HG03575 (cell line): Measurements from ENCODE around the gene RFX2.

Experiments used
- ATAC-seq: cut with Tn5 transposase; IDR thresholded peaks from one replicate; pipeline ENCODE4 v1.9.1; 2021; ENCODE audit not compliant: unreplicated experiment, insufficient number of reproducible peaks, low FRiP score; ENCODE audit errors: extremely low read depth

The RFX2 gene

DNA sequence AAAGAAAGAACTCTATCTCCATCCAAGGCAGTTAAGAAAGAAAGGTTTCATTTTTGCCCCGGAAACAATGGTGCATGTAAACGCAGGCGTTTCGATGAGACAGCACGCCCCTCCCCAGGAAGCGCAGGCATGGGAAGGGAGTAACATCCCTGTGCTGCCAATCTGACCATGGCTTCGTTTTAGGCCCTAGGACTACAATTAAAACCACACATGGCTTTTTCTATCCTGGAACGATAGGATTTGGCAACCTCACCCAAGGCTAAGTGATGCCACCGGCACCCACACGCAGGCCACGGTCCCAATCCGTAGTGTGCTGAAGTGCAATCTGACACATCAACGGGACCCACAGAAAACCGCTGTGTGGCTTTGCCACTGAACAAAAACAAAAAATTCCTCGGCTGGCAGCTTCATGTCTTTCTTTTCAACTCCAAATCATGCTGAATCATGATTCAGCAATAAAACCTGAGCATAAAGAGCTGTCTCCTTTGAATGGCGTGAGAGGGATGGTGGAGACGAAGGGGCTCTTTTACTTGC lies 156.6 kb downstream of the RFX2 start:
- no peak for ATAC-seq

DNA sequence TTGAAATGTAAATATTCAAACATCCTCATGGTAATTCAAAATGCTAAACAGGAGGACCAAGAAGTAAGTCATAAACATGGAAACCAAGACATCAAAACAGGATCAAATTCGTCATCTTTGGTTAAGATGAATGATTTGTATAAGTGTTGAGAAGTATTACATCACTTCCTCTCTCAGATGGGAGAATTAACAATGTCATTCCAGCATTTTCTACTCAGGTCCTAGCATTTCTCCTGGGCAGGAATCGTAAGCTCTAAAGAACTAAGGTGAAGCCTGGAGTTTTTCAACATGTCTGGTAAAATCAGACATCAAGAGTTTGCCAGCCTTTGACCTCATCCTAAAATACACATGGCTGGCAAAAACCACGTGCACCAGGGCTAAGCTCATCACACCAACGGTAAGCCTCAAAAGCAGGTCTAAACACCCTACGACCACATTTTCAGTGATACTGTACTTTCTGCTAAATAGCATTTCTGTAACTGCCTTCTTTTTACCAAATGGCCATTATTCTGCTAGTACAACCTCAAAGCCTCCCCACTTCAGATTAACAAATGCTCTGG lies 157.2 kb downstream of the RFX2 start:
- ATAC-seq: no peak

DNA sequence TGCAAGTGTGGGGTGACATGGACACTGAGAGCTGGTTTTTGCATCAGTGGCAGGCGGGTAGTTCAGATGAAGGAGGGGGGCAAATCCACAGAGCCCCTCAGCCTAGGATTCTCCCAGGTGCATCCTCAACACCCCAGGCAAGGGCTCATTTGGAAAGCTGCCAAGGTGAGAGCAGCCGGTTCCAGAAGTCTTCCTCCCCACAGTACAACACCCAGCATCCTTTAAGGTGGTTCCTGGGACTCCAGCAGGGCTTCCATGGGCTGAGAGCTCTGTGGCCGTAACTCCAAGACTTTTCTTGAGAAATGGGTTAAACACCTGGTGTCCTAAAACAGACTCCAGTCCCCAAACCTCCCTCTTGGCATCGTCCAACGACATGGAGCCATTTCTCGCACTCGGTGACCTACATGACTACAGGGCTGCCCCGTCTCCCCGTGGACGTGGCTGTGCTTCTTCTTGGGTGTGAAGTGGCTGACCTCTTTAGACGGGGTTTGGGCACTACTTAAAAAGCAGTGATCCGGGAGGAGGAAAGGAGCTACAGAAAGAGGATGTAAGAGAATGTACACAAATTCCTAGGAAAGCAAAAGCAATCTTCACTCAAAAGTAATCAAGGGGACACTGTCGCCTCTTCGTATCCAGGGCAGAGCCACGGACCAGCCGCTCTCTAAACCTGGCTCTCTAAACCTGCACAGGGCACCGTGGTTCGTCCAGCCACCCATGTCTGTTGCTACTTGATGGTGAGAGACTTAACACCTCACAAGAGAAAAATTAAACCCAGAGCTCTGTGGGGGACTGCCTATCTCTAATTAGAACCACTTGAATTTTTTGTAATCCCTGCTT lies 157.9 kb downstream of the RFX2 start:
- ATAC-seq: no peak

DNA sequence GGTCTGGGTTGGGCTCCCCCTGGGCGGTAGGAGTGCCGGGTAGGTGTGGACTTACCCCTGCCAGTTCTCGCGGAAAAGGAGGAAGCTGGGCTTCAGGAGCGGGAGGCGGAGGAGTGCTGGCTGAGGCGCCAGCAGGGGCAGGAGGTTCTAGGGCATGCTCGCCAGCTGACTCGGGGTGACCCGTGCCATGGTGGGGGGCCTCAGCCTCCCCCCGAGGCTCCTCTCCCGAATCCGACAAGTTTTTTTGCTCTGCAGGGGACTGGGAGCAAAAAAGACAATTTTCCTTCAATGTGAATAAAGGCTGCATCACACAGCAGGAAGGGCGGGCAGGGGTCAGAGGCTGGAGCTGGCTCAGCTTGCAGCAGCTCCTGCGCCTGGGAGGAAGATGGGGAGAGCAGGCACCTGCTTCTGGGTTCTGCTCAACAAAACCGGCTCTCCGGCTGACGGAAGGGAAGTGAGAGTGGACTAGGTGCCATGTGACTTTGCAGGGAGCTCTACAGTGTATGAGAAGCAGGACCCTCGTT lies 158.9 kb downstream of the RFX2 start:
- no peak for ATAC-seq

DNA sequence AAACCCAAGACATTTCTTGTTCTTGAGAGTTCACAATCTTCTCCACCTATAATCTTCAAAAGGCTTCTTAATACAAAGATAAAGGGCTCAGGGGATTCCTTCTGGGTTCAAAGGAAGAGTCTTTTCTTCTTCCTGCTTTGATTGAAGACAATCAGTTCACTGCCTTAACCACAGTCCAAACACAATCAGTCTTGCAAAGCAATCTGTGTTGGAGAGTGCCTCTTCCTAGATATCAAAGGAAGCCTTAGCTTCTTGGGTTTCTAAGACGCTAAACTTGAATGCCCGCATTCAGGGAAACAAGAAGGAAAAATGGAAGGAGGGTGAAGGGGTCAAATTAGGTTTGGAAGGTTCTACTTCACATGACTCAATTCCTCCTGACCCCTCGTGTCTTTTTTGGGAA lies 159.6 kb downstream of the RFX2 start:
- no peak for ATAC-seq

DNA sequence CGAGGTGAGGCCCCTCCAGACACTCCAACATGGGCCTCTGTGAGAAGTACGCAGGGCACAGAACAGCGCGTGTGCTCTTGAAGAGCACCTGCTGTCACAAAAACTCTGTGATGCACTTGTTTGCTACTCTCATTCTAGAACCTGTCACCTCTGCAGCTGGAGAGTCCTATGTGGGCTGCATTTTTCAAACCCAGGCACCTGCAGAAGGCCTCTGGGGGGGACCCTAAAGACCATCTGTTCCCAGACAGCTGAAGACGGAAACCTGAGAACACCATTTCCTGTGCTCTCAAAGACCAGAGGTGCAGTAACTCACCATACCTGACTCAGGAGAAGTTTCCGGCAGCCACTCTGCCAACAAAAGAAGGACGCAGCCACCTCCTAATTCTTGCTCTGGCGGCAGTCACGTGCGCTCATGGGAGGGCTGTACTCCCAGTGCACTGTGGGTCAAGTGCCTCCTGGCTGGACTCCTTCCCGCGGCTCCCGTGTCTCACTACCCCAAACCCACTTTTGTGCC lies 160.5 kb downstream of the RFX2 start:
- no peak for ATAC-seq

DNA sequence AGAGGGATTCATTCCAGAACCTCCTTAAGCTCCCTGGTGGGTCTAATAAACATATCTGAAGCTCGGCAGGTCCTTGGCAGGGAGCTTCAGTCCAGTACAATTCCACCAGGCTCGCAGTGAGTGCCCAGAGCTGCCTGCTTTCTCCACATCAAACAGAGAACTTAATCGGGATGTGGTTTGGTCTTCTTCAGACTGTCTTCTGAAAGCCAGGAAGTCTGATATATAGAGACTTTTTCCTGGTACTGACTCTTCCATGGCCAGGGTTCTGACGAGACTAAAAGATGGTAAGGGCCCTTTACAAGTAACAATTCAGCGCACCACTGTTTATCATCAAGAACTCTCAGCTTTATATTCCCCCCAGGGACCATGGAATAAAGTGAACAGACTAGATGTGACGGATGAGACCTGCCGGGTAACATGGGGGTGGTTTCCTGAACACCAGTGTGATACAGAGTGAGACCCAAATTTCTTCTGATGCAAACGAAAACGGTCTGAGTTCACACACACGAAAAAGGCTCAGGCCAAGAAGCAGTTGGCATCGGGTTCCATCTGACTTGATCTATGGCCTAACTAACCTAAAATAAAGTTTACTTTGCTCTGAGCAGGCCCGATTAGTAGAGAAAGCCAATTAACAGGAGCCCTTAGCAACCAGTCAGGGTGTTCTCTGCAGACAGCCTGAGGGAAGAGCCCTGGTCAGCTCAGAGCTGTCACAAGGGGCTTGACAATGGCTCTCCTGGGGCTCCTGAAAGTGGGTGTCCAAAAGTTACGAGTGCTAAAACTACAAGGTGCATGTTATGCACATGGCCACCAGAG lies 161.3 kb downstream of the RFX2 start:
- ATAC-seq: no peak

DNA sequence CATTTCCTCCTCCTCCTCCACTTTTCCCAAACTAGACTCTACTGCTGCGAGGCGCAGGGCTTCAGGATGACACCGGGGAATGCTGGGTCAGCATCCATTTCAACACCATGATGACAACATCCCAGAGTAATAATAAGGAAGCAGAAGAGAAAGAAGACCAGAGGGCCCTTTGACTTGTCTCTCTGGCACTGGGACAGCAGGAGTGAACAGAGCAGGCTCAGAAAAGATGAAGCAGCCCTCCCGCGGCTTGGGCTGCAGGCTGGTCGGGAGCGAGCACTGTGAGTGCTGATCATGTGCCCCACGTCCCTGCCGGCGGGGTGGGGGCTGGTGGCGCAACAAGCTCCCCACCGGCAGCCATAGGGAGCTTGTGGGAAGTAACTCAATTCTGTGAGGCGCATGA lies 162.9 kb downstream of the RFX2 start:
- ATAC-seq: no peak

DNA sequence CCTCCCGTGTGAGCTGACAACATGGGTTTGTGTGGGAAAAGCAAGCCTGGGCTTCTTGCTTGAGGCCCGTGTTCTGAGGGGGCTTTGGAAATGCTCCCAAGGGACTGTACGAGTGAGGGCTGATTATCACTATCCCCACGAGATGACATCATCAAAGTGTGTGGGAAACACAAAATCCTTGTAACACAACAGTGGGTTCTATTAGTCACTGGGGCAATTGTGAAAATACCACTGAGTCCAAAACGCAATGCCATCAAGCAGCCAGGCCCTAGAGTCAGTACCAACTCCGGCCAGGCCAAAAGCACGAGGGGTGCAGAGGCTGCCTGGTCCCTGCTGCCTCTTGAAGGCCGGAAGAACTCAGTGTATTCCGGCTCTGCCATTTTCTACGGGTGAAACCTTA lies 166.7 kb downstream of the RFX2 start:
- ATAC-seq: no peak
